IMR-90 (cell line): Measurements from ENCODE around the gene MBTPS1. TPM values are rescaled to one million over a fixed set of nuclear protein-coding genes. Genes with fewer than 3 reads are reported as not detected.

Source experiments
- ATAC-seq: fragments of 200-7000 bp; cut with Tn5 transposase; 2 replicates; pipeline ENCODE4 v1.9.1; 2020; ENCODE audit warnings: low read depth, mild to moderate bottlenecking, moderate library complexity
- BruUV-seq: library from RNA; stranded (reverse); fragments of 400-500 nt; replicated peaks from 2 replicates; lab custom pipeline; 2021; lab: Mats Ljungman, UMichigan
- CTCF ChIA-PET: fragments of 300-600 bp; formaldehyde crosslinking; extraction: SDS; loops from one replicate; lab custom pipeline; 2021; ENCODE audit warnings: antibody characterized with exemption; lab: Yijun Ruan, JAX
- POLR2A ChIA-PET: fragments of 300-600 bp; sonication (Branson Sonifier 250); formaldehyde crosslinking; loops from one replicate; lab custom pipeline; 2022; ENCODE audit warnings: antibody characterized with exemption; ENCODE audit not compliant: unreplicated experiment; lab: Charles Lee
- DNase-seq: peaks from one replicate; pipeline ENCODE4 v3.0.0; 2013
- H2AFZ ChIP-seq: replicated peaks from 2 replicates; pipeline ENCODE3; 2013; ENCODE audit warnings: low read length, mild to moderate bottlenecking; ENCODE audit not compliant: poor library complexity
- H2AK5ac ChIP-seq: 2 replicates; pipeline ENCODE4 v1.6.1; 2013; ENCODE audit warnings: low read depth, low read length, inconsistent platforms
- H2AK9ac ChIP-seq: replicated peaks from 2 replicates; pipeline ENCODE3; 2013; ENCODE audit warnings: mild to moderate bottlenecking, low read depth, low read length, moderate library complexity; ENCODE audit not compliant: poor library complexity
- H2BK120ac ChIP-seq: 2 replicates; pipeline ENCODE4 v1.6.1; 2013; ENCODE audit warnings: low read depth, low read length, inconsistent platforms
- H2BK15ac ChIP-seq: 3 replicates; pipeline ENCODE4 v1.6.1; 2013; ENCODE audit warnings: low read depth, low read length, inconsistent platforms
- H2BK20ac ChIP-seq: 2 replicates; pipeline ENCODE4 v1.6.1; 2013; ENCODE audit warnings: low read depth, mild to moderate bottlenecking, inconsistent platforms, low read length, moderate library complexity
- H2BK5ac ChIP-seq: 2 replicates; pipeline ENCODE4 v1.6.1; 2013; ENCODE audit warnings: mild to moderate bottlenecking, low read depth, low read length, inconsistent platforms; ENCODE audit not compliant: poor library complexity, severe bottlenecking
- H3K14ac ChIP-seq: replicated peaks from 2 replicates; pipeline ENCODE4 v1.6.1; 2013; ENCODE audit warnings: low read depth, low read length, inconsistent platforms
- H3K18ac ChIP-seq: 2 replicates; pipeline ENCODE4 v1.6.1; 2013; ENCODE audit warnings: low read depth, low read length, control low read depth
- H3K23ac ChIP-seq: 2 replicates; pipeline ENCODE4 v1.6.1; 2013; ENCODE audit warnings: low read depth, low read length, inconsistent platforms
- H3K27ac ChIP-seq: 2 replicates; pipeline ENCODE4 v1.5.1; 2013; ENCODE audit warnings: mild to moderate bottlenecking, control low read depth, low read length; ENCODE audit not compliant: insufficient read depth
- H3K27me3 ChIP-seq: 2 replicates; pipeline ENCODE4 v1.6.1; 2013; ENCODE audit warnings: low read length; ENCODE audit not compliant: control insufficient read depth, insufficient read depth
- H3K36me3 ChIP-seq: 2 replicates; pipeline ENCODE4 v1.6.1; 2013; ENCODE audit warnings: low read length, mixed read lengths; ENCODE audit not compliant: control insufficient read depth, insufficient read depth
- H3K4ac ChIP-seq: 2 replicates; pipeline ENCODE4 v1.6.1; 2013; ENCODE audit warnings: low read depth, low read length, inconsistent platforms
- H3K4me1 ChIP-seq: 2 replicates; pipeline ENCODE4 v1.6.1; 2013; ENCODE audit warnings: low read length, mixed read lengths; ENCODE audit not compliant: control insufficient read depth, insufficient read depth
- H3K4me2 ChIP-seq: 2 replicates; pipeline ENCODE4 v1.6.1; 2013; ENCODE audit warnings: low read depth, mild to moderate bottlenecking, control low read depth, low read length, moderate library complexity
- H3K4me3 ChIP-seq: 2 replicates; pipeline ENCODE4 v1.5.1; 2013; ENCODE audit warnings: low read depth, mild to moderate bottlenecking, control low read depth, low read length, moderate library complexity; ENCODE audit not compliant: insufficient read depth
- H3K56ac ChIP-seq: 2 replicates; pipeline ENCODE4 v1.6.1; 2013; ENCODE audit warnings: low read length, inconsistent platforms; ENCODE audit not compliant: insufficient read depth; ENCODE audit errors: extremely low read depth
- H3K79me1 ChIP-seq, 2 experiments: 2 replicates each; pipeline ENCODE4 v1.6.1; 2013; ENCODE audit warnings: low read length in 2 of 2, inconsistent platforms in 1 of 2, low read depth in 1 of 2
- H3K9ac ChIP-seq: 2 replicates; pipeline ENCODE4 v1.6.1; 2013; ENCODE audit warnings: low read depth, low read length, control low read depth
- H3K9me1 ChIP-seq: 2 replicates; pipeline ENCODE4 v1.6.1; 2013; ENCODE audit warnings: low read length, inconsistent platforms; ENCODE audit not compliant: insufficient read depth
- H3K9me3 ChIP-seq: 2 replicates; pipeline ENCODE4 v1.6.1; 2013; ENCODE audit warnings: low read length; ENCODE audit not compliant: control insufficient read depth, insufficient read depth
- H4K20me1 ChIP-seq: 2 replicates; pipeline ENCODE4 v1.6.1; 2013; ENCODE audit warnings: low read length, inconsistent platforms; ENCODE audit not compliant: insufficient read depth
- H4K5ac ChIP-seq: 2 replicates; pipeline ENCODE4 v1.6.1; 2013; ENCODE audit warnings: mild to moderate bottlenecking, low read depth, low read length, control low read depth
- H4K8ac ChIP-seq, 2 experiments: 2 replicates each; pipeline ENCODE4 v1.6.1; 2013; ENCODE audit warnings: low read depth in 2 of 2, low read length in 2 of 2, control low read depth in 1 of 2, inconsistent platforms in 1 of 2
- H4K91ac ChIP-seq: 2 replicates; pipeline ENCODE4 v1.6.1; 2013; ENCODE audit warnings: low read depth, low read length, inconsistent platforms; ENCODE audit not compliant: insufficient read depth
- BHLHE40 ChIP-seq: fragments of 150-350 bp; IDR thresholded peaks from 2 replicates; pipeline ENCODE4 v1.6.1; 2016; ENCODE audit warnings: mild to moderate bottlenecking, low read depth, low read length
- CEBPB ChIP-seq: IDR thresholded peaks from 2 replicates; pipeline ENCODE4 v1.6.1; 2012; ENCODE audit warnings: low read depth, low read length, improper control_type of control experiment
- CHD1 ChIP-seq: IDR thresholded peaks from 2 replicates; pipeline ENCODE4 v1.6.1; 2012; ENCODE audit warnings: low read depth, low read length, improper control_type of control experiment
- CTCF ChIP-seq: conservative IDR thresholded peaks from 2 replicates; pipeline ENCODE4 v1.5.1; 2012; ENCODE audit warnings: mild to moderate bottlenecking, low read depth, low read length, improper control_type of control experiment
- ELK1 ChIP-seq: fragments of 150-350 bp; IDR thresholded peaks from 2 replicates; pipeline ENCODE4 v1.6.1; 2016; ENCODE audit warnings: low read depth, mild to moderate bottlenecking, low read length, moderate library complexity, borderline replicate concordance
- FOS ChIP-seq: fragments of 150-350 bp; IDR thresholded peaks from 2 replicates; pipeline ENCODE4 v1.6.1; 2016; ENCODE audit warnings: low read depth, low read length
- MAFK ChIP-seq: IDR thresholded peaks from 2 replicates; pipeline ENCODE4 v1.6.1; 2012; ENCODE audit warnings: low read depth, low read length, improper control_type of control experiment
- MXI1 ChIP-seq: IDR thresholded peaks from 2 replicates; pipeline ENCODE4 v1.6.1; 2012; ENCODE audit warnings: low read depth, mild to moderate bottlenecking, low read length, moderate library complexity, borderline replicate concordance
- NFE2L2 ChIP-seq: fragments of 150-350 bp; IDR thresholded peaks from 2 replicates; pipeline ENCODE4 v1.6.1; 2016; ENCODE audit warnings: low read depth, mild to moderate bottlenecking, low read length
- POLR2A ChIP-seq: IDR thresholded peaks from 2 replicates; pipeline ENCODE4 v1.6.1; 2012; ENCODE audit warnings: mild to moderate bottlenecking, low read depth, low read length
- RAD21 ChIP-seq: IDR thresholded peaks from 2 replicates; pipeline ENCODE4 v1.6.1; 2012; ENCODE audit warnings: low read length, improper control_type of control experiment
- RCOR1 ChIP-seq: IDR thresholded peaks from 2 replicates; pipeline ENCODE4 v1.6.1; 2012; ENCODE audit warnings: mild to moderate bottlenecking, low read length, improper control_type of control experiment; ENCODE audit not compliant: insufficient replicate concordance
- RFX5 ChIP-seq: IDR thresholded peaks from 2 replicates; pipeline ENCODE4 v1.8.0; 2012; ENCODE audit warnings: low read depth, mild to moderate bottlenecking, low read length, moderate library complexity
- USF2 ChIP-seq: fragments of 150-350 bp; IDR thresholded peaks from 2 replicates; pipeline ENCODE4 v1.6.1; 2017; ENCODE audit warnings: mild to moderate bottlenecking, antibody characterized with exemption, low read length, low read depth
- WGBS, 2 experiments: methylation state at CpG; one replicate each; pipeline versions ENCODE4 v1.1.5 to v1.1.7; 2013; ENCODE audit warnings: missing lambda C conversion rate in 2 of 2; ENCODE audit not compliant: insufficient read length in 1 of 2; ENCODE audit errors: extremely low coverage in 2 of 2; 5-methylcytosine and 5-hydroxymethylcytosine counted together
- dilution Hi-C: fragments of 300-500 bp; cut with HindIII; formaldehyde crosslinking; loops from one replicate; pipeline ENCODE4 v1.14.3; 2018; ENCODE audit warnings: low sequenced_read_pairs; ENCODE audit not compliant: unreplicated experiment
- in situ Hi-C: fragments of 300-500 bp; cut with MboI; formaldehyde crosslinking; loops from 3 replicates; pipeline ENCODE4 v1.14.3; 2019; ENCODE audit warnings: low sequenced_read_pairs, inconsistent platforms, mixed read lengths
- intact Hi-C: fragments of 100-400 bp; cut with micrococcal nuclease; formaldehyde crosslinking; loops from 2 replicates; pipeline ENCODE4 v1.10.0; 2022
- polyA plus RNA-seq, 3 experiments: library from polyadenylated mRNA; depleted of rRNA; stranded (reverse); fragments of >200 nt; gene quantifications; 2 replicates each; pipeline ENCODE4 v1.2.3, GENCODE V29; 2012; ENCODE audit warnings: low replicate concordance in 1 of 3
- total RNA-seq: library from RNA; depleted of rRNA; stranded (reverse); fragments of >200 nt; gene quantifications from 2 replicates; pipeline ENCODE4 v1.2.3, GENCODE V29; 2012

MBTPS1 gene
- total and polyA plus RNA-seq, 2 of the 4 experiments (the other 2 are of a cell fraction), result 59.0 to 70.4 TPM

- no CpG with 5 or more reads among the region's 39 CpGs for WGBS, 2 experiments
- Histone ChIP-seq H3K23ac (peak overlapping the region; percentile 92), H3K18ac (peak overlapping the region; percentile 28; the same call in 1 of the 2 replicates), H3K4me1 (peaks cover 8% of the 10 kb centered on the region), H3K4me3 (peak overlapping the region; percentile 99), H3K56ac (peak overlapping the region; percentile 61), H4K91ac (no peak overlapping the region; the same call in 1 of the 2 replicates), H4K8ac (no peak overlapping the region; a peak in 1 of 4 replicates), H3K9ac (peak overlapping the region; percentile 75), H2AK5ac (no peak overlapping the region), H2BK15ac (no peak overlapping the region), H3K36me3 (no peaks in the 10 kb centered on the region), H2AFZ (peak overlapping the region; percentile 92), H3K27ac (peak overlapping the region; percentile 44), H3K14ac (no peak overlapping the region; the same call in 1 of the 2 replicates), H2BK5ac (no peak overlapping the region), H2AK9ac (peak overlapping the region; percentile 12), H3K79me1 (peaks cover 15 to 40% of the 10 kb centered on the region in 2 experiments), H3K4me2 (peak overlapping the region; percentile 97), H3K9me1 (peaks cover 9% of the 10 kb centered on the region), H3K9me3 (no peaks in the 10 kb centered on the region), H3K27me3 (peaks cover 11% of the 10 kb centered on the region), H4K20me1 (peaks cover 7% of the 10 kb centered on the region; the same call in 1 of the 2 replicates), H2BK20ac (no peak overlapping the region), H4K5ac (peak overlapping the region; percentile 49), H3K4ac (peak overlapping the region; percentile 67; the same call in 1 of the 2 replicates), H2BK120ac (no peak overlapping the region)
- ChIA-PET CTCF (no interaction called here), POLR2A (interaction anchor here (0.9 kb wide), 1 partner anchor 28 kb away, joined by 3 read pairs; the partner anchor contains the start of gene MBTPS1)
- TF ChIP-seq POLR2A (no peak), RAD21 (no peak), CHD1 (no peak), BHLHE40 (no peak), ELK1 (no peak), RFX5 (no peak), MAFK (no peak), USF2 (no peak), CEBPB (no peak), FOS (no peak), NFE2L2 (no peak), RCOR1 (no peak), CTCF (no peak), MXI1 (no peak)
- in situ Hi-C loops (no loop called here), dilution Hi-C loops (no loop called here), intact Hi-C loops (no loop called here)
- peak; percentile 5 for DNase-seq
- peak; percentile 59 for ATAC-seq
- no TSS peak for BruUV-seq
Observed at GRCh38 chr16:84144209-84144858, 27.6 kb upstream of the MBTPS1 start.
